GM10266 (cell line): ENCODE measurements around the gene DLAT.
"Not testable (repeated sequence)": the region's sequence is repeated elsewhere in the genome, so short reads cannot be mapped to it uniquely, and the experiment has no call there.

Experiments
- DNase-seq: peaks from one replicate; pipeline ENCODE4 v3.0.0; 2012; ENCODE audit errors: extremely low spot score
- CTCF ChIP-seq: IDR thresholded peaks from 2 replicates; pipeline ENCODE4 v1.5.1; 2012; ENCODE audit warnings: mild to moderate bottlenecking, low read depth; ENCODE audit not compliant: control insufficient read depth, insufficient read depth; ENCODE audit errors: missing control alignments

DLAT gene

GRCh38 chr11:112005422-112006094 lies 19.6 kb upstream of the DLAT start:
- TF ChIP-seq CTCF, result no peak
- no peak for DNase-seq

- DNase-seq, result not testable (repeated sequence)
Measured at GRCh38 chr11:112006095-112006441, 19.1 kb upstream of the DLAT start.

- DNase-seq, result not testable (repeated sequence)
Measured at GRCh38 chr11:112011451-112011850, 13.8 kb upstream of the DLAT start.

- DNase-seq, result no peak
- no peak for TF ChIP-seq CTCF
Measured at GRCh38 chr11:112012874-112013273, 12.3 kb upstream of the DLAT start.

GRCh38 chr11:112013497-112014164 lies 11.6 kb upstream of the DLAT start:
- no peak for TF ChIP-seq CTCF
- no peak for DNase-seq

GRCh38 chr11:112016088-112016764 lies 9.0 kb upstream of the DLAT start:
- peak; percentile 45 for DNase-seq

GRCh38 chr11:112016765-112017376 lies 8.3 kb upstream of the DLAT start:
- DNase-seq, result no peak
- no peak for TF ChIP-seq CTCF

More at GRCh38 chr11:112016088-112016764, 9.0 kb upstream of the DLAT start:
- no peak for TF ChIP-seq CTCF

GRCh38 chr11:112017538-112017937 lies 7.7 kb upstream of the DLAT start:
- TF ChIP-seq CTCF, result no peak
- no peak for DNase-seq
